Measurements from ENCODE around the gene HCFC2.

The HCFC2 gene

DNA sequence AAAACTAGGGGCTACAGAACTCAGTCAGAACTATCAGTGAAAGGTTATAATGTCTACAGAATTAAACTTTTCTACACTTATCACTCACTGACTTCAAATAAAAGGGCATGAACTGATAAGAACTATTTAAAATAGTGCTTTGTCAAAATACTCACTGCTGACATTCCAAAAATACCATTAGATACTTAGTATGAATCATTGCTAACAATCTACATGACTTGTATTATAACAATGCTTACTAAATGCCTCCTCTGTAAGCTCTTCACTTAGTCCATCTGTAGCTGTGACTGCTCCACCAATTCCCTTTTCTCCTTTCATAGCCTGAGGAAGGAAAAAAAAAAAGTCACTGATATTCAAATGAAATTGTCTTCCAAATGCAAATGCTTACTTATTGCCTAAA is 56.7 kb downstream of the HCFC2 start:
- Histone ChIP-seq H3K36me3 (ENCODE audit: insufficient read depth, low read length) (0 out of 2 replicates have a peak, but pooled peaks cover 2% of the 10 kb centered on the region), H3K4me1 (ENCODE audit: insufficient read depth, low read length) (peaks cover 13% of the 10 kb centered on the region), H3K9ac (ENCODE audit: low read depth, low read length) (no peak overlapping the region), H3K9me3 (ENCODE audit: control insufficient read depth, insufficient read depth, low read length) (no peaks in the 10 kb centered on the region)

DNA sequence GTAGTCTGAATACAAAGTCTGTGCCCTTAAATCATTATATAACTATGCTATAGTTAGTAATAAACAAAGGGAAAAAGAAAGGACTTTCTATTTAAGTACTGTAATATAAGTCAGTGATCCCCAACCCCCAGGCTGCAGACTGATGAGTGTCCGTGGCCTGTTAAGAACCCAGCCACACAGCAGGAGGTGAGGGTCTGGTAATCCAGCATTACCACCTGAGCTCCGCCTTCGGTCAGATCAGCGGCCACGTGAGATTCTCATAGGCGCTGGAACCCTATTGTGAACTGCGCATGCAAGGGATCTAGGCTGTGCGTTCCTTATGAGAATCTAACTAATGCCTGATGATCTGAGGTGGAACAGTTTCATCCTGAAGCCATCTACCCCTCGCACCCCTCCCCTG is 58.0 kb downstream of the HCFC2 start:
- H3K4me1 ChIP-seq (ENCODE audit: insufficient read depth, low read length): peaks cover 13% of the 10 kb centered on the region
- no peak overlapping the region for H3K9ac ChIP-seq (ENCODE audit: low read depth, low read length)
- 0 out of 2 replicates have a peak, but pooled peaks cover 2% of the 10 kb centered on the region for H3K36me3 ChIP-seq (ENCODE audit: insufficient read depth, low read length)
- H3K9me3 ChIP-seq (ENCODE audit: control insufficient read depth, insufficient read depth, low read length): no peaks in the 10 kb centered on the region

DNA sequence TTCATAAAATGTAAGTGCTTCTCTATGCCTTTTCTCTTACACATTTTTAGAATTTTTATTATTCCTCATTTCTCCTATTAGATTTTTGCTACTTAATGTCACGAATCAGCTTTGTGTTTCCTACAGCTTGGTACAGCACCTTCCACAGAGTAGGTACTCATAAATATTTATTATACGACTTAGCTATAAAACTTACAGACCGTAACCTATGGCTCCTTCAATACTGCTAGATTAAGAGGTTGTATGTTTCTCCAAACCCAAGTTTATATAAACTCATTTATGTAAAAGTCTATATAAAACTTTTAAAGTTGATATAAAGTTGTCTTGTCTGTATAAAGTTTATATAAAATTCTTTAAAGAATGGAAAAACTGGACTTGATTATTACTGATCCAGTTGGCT is 62.2 kb downstream of the HCFC2 start:
- Histone ChIP-seq H3K36me3 (ENCODE audit: insufficient read depth, low read length) (peaks cover 7% of the 10 kb centered on the region; the same call in 1 of the 2 replicates), H3K9me3 (ENCODE audit: control insufficient read depth, insufficient read depth, low read length) (no peaks in the 10 kb centered on the region), H3K9ac (ENCODE audit: low read depth, low read length) (no peak overlapping the region), H3K4me1 (ENCODE audit: insufficient read depth, low read length) (peaks cover 14% of the 10 kb centered on the region)

DNA sequence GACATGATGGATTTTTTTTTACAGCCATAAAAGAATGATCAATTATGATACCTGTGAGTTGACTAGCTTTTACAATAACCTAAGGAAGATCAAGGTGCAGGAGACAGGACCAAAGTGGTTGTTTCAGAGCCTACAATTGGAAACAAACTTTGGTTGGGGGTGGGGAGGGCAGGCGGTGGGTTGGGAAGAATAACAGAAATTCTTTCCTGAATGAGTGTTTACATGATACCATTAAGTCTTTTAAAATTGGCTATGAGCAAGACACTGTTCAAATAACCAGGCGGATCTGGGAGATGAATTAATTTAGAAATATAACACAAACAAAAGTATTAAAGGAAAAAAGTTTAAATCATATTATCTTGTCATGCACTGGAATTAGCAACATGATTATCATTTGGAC is 66.4 kb downstream of the HCFC2 start:
- Histone ChIP-seq H3K4me1 (ENCODE audit: insufficient read depth, low read length) (peaks cover 18% of the 10 kb centered on the region; the same call in 1 of the 2 replicates), H3K9me3 (ENCODE audit: control insufficient read depth, insufficient read depth, low read length) (no peaks in the 10 kb centered on the region), H3K9ac (ENCODE audit: low read depth, low read length) (no peak overlapping the region), H3K36me3 (ENCODE audit: insufficient read depth, low read length) (peaks cover 7% of the 10 kb centered on the region; the same call in 1 of the 2 replicates)

DNA sequence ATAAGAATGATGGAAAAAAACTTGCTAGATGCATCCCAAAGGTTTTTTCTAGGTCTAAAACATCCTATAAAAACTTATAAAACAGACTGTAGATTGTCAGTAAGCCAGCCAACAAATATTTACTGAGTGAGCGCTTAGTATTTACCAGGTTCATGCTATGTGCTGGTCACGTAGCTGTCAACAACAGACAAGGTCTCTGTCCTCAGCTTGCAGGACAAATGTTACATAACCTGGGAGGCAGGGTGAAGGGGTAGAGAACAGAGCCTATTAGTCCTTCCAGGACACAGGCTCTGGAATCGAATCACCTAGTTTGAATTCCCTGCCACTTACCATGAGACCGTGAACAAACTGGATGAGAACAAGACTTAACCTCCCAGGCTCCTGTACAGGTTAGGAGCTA is 67.3 kb downstream of the HCFC2 start:
- Histone ChIP-seq H3K9me3 (ENCODE audit: control insufficient read depth, insufficient read depth, low read length) (no peaks in the 10 kb centered on the region), H3K4me1 (ENCODE audit: insufficient read depth, low read length) (peaks cover 23% of the 10 kb centered on the region), H3K36me3 (ENCODE audit: insufficient read depth, low read length) (peaks cover 7% of the 10 kb centered on the region; the same call in 1 of the 2 replicates), H3K9ac (ENCODE audit: low read depth, low read length) (no peak overlapping the region)

DNA sequence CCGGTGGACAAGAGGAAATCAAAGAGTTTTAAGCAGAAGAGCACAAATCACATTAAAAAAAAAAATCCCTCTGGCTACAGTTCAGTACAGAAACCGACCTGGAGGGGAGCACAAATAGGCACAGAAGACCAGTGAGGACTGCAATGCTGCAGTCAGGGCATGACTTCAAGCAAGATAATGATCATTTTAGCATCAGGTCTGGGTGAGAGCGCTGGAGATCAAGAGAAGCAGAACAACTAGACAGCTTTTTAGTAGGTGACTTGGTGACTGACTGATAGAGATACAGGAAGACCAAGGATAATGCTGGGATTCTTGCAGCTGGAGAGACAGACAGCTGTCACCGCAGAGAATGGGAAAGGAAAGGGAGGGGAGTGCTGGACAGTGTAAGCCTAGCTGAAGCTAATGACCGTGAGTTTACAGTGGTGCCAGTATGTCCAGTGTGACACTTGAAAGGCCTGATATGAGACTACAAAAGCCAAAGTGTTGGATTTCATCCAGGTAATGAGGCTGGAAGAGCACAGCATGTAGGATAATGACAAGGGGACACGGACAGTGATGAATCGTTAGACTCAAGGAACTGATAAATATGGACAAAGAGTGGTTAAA is 68.1 kb downstream of the HCFC2 start:
- Histone ChIP-seq H3K36me3 (ENCODE audit: insufficient read depth, low read length) (peaks cover 7% of the 10 kb centered on the region; the same call in 1 of the 2 replicates), H3K9ac (ENCODE audit: low read depth, low read length) (no peak overlapping the region), H3K4me1 (ENCODE audit: insufficient read depth, low read length) (peaks cover 23% of the 10 kb centered on the region), H3K9me3 (ENCODE audit: control insufficient read depth, insufficient read depth, low read length) (no peaks in the 10 kb centered on the region)

DNA sequence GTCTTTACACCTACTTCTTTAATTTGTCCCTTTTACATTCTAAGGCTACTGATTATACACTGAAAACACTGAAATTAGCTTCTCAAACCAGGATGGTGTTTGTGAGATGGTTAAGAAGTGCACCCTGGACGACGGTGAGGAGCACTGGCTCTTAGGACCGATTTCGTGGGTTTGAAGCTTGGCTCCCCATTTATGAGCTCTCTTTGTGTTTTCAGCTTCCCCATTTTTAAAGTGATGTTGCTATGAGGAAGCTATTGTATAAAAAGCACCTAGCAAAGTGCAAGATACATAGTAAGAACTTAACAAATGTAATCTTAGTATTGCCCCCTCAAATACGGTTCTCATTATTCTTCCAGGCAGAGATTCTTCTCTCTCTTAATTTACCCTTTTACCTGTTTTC is 69.0 kb downstream of the HCFC2 start:
- Histone ChIP-seq H3K9ac (ENCODE audit: low read depth, low read length) (no peak overlapping the region), H3K36me3 (ENCODE audit: insufficient read depth, low read length) (peaks cover 7% of the 10 kb centered on the region; the same call in 1 of the 2 replicates), H3K9me3 (ENCODE audit: control insufficient read depth, insufficient read depth, low read length) (no peaks in the 10 kb centered on the region), H3K4me1 (ENCODE audit: insufficient read depth, low read length) (peaks cover 23% of the 10 kb centered on the region)

DNA sequence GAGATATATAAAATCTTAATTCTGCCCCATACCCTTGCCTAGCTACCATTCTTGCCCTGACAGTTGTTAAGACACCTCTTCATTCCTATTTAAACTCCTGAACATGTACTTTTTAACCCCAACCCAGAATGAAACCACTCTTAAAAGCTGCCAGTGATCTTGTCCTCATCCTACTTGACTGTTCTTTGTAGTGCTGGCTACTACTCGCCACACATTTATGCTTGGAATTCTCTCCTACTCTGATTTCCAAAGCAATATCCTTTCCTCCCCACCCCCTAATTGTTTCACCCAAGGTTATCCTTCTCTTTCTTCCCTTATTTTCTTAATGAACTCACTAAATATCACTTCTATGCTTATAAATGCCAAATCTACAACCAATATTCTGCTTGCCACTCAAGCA is 69.5 kb downstream of the HCFC2 start:
- Histone ChIP-seq H3K4me1 (ENCODE audit: insufficient read depth, low read length) (peaks cover 23% of the 10 kb centered on the region), H3K9me3 (ENCODE audit: control insufficient read depth, insufficient read depth, low read length) (no peaks in the 10 kb centered on the region), H3K9ac (ENCODE audit: low read depth, low read length) (no peak overlapping the region), H3K36me3 (ENCODE audit: insufficient read depth, low read length) (peaks cover 7% of the 10 kb centered on the region; the same call in 1 of the 2 replicates)

DNA sequence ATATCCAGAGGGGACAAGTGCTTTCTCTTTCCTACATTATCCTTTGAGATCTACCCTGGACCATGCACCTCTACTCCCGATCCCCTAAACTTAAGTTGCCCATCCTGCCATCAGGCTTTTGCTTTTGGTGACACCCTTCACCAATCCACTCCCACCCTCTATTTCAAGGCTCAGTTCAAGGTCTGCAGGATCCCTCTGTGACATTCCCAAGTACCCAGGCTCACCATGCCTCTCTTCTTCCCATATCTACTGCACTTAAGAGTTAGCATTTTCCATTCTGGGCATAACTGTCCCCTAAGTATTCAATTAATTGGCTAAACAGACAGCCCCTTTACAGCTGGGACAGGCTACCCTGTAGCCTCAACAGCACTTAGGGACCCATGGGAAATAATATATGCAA is 70.6 kb downstream of the HCFC2 start:
- Histone ChIP-seq H3K9ac (ENCODE audit: low read depth, low read length) (no peak overlapping the region), H3K36me3 (ENCODE audit: insufficient read depth, low read length) (no peaks in the 10 kb centered on the region), H3K9me3 (ENCODE audit: control insufficient read depth, insufficient read depth, low read length) (no peaks in the 10 kb centered on the region), H3K4me1 (ENCODE audit: insufficient read depth, low read length) (peaks cover 23% of the 10 kb centered on the region)

DNA sequence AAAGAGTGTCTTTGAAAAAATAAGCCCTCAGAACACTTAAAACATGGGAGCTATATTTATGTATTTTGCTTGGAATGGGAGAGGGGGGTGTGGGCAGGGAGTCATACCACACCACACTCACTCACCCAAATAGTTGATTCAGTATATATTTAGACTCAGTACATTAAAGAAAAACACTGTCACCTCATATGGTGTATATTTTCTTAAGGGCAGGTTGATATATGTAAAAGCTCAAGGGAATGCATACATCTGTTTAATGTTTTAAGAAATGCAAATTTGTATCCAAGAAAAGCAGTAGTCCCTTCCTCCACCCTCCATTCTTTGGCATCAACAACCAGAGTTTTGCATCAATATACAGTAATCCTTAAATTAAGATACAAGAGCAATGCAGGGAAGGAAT is 72.2 kb downstream of the HCFC2 start:
- H3K9ac ChIP-seq (ENCODE audit: low read depth, low read length): peak overlapping the region; percentile 87
- H3K9me3 ChIP-seq (ENCODE audit: control insufficient read depth, insufficient read depth, low read length): no peaks in the 10 kb centered on the region
- peaks cover 16% of the 10 kb centered on the region for H3K4me1 ChIP-seq (ENCODE audit: insufficient read depth, low read length)
- no peaks in the 10 kb centered on the region for H3K36me3 ChIP-seq (ENCODE audit: insufficient read depth, low read length)

DNA sequence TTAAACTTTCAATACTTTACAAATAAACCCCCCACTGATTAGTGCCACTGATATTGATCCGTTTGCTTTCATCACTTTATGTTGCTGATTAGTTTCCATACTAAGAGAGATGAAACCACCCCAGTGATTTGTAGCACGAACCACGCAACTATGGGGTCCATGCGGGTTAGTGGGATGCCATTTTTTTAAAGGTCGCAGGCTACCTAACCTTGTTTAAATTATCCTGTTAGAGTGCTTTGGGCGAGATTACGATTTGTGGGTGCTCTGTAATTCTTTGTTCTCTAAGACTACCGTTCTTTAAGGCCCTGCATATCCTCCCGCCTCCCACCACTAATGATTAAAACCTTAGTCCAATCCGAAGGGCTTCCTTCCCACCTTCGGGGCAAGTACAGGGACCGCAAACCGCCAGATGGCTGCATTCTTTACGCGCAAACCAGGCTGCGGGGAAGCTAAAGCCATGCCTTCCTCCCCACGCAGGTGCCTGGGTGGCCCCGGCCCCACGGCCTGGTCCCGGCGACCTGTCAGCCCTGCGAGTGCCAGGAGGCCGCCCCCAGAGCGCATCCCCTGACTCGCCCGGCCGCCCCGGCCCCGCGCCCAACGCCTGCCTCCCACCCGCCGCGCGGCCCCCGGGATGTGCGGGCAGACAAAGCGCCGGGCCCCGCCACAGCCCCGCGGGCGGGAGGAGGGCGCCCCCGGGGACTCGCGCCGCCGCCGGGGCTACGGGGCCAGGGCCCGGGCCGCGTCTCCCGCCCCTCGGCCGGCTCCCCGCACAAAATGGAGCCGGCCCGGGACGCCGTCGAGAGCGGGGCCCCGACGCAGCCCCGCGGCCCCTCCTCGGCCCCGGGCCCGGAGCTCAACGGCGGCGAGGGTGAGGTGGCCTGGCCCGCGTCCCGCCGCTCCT is 72.9 kb downstream of the HCFC2 start:
- H3K36me3 ChIP-seq (ENCODE audit: insufficient read depth, low read length): no peaks in the 10 kb centered on the region
- peak overlapping the region; percentile 87 for H3K9ac ChIP-seq (ENCODE audit: low read depth, low read length)
- H3K9me3 ChIP-seq (ENCODE audit: control insufficient read depth, insufficient read depth, low read length): no peaks in the 10 kb centered on the region
- peaks cover 15% of the 10 kb centered on the region for H3K4me1 ChIP-seq (ENCODE audit: insufficient read depth, low read length)

DNA sequence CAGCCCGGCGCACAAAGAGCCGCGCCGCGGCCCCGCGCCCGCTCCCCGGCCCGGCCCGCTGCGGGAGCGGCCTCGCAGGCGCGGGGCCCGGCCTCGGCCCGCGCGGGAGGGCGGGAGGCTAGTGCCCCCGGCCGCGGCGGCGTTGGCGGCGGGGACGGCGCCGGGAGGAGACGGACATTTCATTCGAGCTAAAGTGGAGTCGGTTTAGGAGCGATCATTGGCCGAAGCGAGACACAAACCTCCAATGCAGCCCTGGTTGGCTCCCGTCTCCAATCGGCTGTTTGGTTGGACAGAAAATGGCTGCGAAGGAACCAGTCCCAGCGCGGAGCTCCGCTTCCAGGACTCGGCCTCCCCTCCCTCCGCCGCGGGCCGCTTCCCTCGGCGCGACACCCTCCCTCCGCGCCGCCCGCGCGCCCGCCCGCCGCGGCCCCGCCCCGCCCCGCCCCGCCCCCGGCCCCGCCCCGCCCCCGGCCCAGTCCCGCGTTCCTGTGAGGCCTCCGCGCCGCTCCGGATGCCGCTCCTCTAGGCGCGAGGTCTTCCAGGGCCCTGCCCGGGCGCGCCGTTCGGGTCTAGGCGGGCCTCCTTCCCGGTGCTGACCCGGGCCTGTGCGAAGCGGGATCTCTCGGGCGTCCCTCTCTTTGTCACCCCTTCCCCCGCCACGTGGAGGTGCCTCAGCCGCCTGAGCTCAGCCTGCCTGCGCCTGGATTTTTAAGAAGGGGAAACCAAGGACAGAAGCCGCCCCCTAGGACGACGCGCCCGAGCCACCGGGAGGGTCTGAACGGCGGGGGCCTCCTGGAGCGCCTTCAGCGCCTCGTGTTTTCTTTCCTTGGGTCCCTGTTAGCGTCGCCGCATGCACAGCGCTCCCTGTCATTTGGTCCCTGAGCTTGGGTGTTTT is 73.8 kb downstream of the HCFC2 start, which contains the start of gene NFYB:
NFYB (minus strand) TSS at position 309 of the 895 bp plus-strand sequence. CDS start 2,757 bp downstream, outside the sequence.
- H3K9ac ChIP-seq (ENCODE audit: low read depth, low read length): peak within 1 kb of the TSS; percentile 87
- no peaks in the 10 kb centered on the region for H3K9me3 ChIP-seq (ENCODE audit: control insufficient read depth, insufficient read depth, low read length)
- H3K4me1 ChIP-seq (ENCODE audit: insufficient read depth, low read length): peaks cover 13% of the 10 kb centered on the region
- no peaks in the 10 kb centered on the region for H3K36me3 ChIP-seq (ENCODE audit: insufficient read depth, low read length)

DNA sequence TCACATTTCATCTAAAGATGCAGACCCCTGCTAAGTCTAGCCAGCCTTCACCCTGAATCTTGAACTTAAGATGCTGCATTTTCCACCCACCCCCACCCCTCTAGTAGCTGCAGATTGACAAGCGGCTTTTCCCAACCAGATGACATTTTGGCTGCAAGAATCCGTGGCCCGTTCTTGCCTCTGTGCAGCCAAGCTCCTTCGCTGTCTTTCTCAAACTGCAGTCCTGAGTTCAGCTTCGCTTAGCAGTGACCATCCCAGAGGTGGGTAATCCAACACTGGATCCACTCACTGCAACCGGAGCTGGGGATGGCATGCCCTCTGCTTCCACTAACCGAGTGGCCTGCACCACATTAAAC is 74.4 kb downstream of the HCFC2 start:
- Histone ChIP-seq H3K9me3 (ENCODE audit: control insufficient read depth, insufficient read depth, low read length) (no peaks in the 10 kb centered on the region), H3K9ac (ENCODE audit: low read depth, low read length) (peak overlapping the region; percentile 66), H3K36me3 (ENCODE audit: insufficient read depth, low read length) (no peaks in the 10 kb centered on the region), H3K4me1 (ENCODE audit: insufficient read depth, low read length) (peaks cover 13% of the 10 kb centered on the region)

DNA sequence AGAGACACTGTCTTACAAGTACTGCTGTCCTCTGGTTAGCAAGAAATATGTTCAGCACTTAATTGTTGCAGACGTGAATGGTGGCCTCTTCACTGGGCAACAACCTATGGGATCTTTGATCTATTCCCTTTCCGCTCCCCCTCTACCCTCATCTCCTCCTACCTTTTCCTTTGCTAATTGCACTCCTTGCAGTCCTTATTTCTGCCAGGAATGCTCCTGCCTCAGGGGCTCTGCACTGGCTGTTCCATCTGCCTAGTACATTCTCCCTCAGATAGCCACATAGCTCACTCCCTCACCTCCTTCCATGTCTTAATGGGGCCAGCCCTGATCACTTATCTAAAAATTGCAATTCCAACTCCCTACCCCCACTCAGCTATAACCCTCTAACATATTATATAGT is 78.2 kb downstream of the HCFC2 start:
- no peaks in the 10 kb centered on the region for H3K4me1 ChIP-seq (ENCODE audit: insufficient read depth, low read length)
- no peaks in the 10 kb centered on the region for H3K9me3 ChIP-seq (ENCODE audit: control insufficient read depth, insufficient read depth, low read length)
- H3K9ac ChIP-seq (ENCODE audit: low read depth, low read length): no peak overlapping the region
- H3K36me3 ChIP-seq (ENCODE audit: insufficient read depth, low read length): no peaks in the 10 kb centered on the region

All from ES-I3 (cell line).